DND-41 (cell line): ENCODE data around the gene TACO1.

Experiments
- EZH2 ChIP-seq: IDR thresholded peaks from 3 replicates; pipeline ENCODE4 v1.6.1; 2012; ENCODE audit warnings: borderline replicate concordance, low read depth, mild to moderate bottlenecking, moderate library complexity, low read length, inconsistent platforms; ENCODE audit not compliant: severe bottlenecking
- TF ChIP-seq, protein P1 (sequence below): IDR thresholded peaks from 2 replicates; pipeline ENCODE4 v1.5.1; 2012; ENCODE audit warnings: borderline replicate concordance, low read length, moderate library complexity, mild to moderate bottlenecking; ENCODE audit not compliant: poor library complexity, severe bottlenecking; ENCODE audit errors: extremely low read depth

GRCh38 chr17:63567229-63567628 is 33.5 kb upstream of the TACO1 start:
- TF ChIP-seq, protein P1, sequence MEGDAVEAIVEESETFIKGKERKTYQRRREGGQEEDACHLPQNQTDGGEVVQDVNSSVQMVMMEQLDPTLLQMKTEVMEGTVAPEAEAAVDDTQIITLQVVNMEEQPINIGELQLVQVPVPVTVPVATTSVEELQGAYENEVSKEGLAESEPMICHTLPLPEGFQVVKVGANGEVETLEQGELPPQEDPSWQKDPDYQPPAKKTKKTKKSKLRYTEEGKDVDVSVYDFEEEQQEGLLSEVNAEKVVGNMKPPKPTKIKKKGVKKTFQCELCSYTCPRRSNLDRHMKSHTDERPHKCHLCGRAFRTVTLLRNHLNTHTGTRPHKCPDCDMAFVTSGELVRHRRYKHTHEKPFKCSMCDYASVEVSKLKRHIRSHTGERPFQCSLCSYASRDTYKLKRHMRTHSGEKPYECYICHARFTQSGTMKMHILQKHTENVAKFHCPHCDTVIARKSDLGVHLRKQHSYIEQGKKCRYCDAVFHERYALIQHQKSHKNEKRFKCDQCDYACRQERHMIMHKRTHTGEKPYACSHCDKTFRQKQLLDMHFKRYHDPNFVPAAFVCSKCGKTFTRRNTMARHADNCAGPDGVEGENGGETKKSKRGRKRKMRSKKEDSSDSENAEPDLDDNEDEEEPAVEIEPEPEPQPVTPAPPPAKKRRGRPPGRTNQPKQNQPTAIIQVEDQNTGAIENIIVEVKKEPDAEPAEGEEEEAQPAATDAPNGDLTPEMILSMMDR, result no peak
- no peak for TF ChIP-seq EZH2
